Gastrocnemius medialis (tissue), 4 donors: ENCODE results near the gene QSOX2. TPM values are rescaled to one million over a fixed set of nuclear protein-coding genes. Genes with fewer than 3 reads are reported as not detected.

Experiments
- ATAC-seq, 2 donors: fragments of 150-250 bp; one replicate each; pipeline ENCODE4 v1.9.1; 2016
- DNase-seq, 2 donors: peaks; one replicate each; pipeline ENCODE4 v3.0.0-alpha.2; 2019
- H3K27ac ChIP-seq, 4 donors: fragments of 200-600 bp; sonication (generic); 1 replicate in 1 of 4; 2 replicates in 3 of 4; pipeline ENCODE4 v1.5.1; 2016 to 2018; ENCODE audit warnings: mild to moderate bottlenecking in 2 of 4, moderate library complexity in 1 of 4
- H3K27me3 ChIP-seq, 3 donors: fragments of 200-600 bp; sonication (generic) in 2 of 3; 1 replicate in 1 of 3; 2 replicates in 2 of 3; pipeline versions ENCODE4 v1.5.1 to v1.6.0; 2016 to 2019; ENCODE audit warnings: mild to moderate bottlenecking in 1 of 3, moderate library complexity in 1 of 3
- H3K36me3 ChIP-seq, 2 donors: fragments of 200-600 bp; sonication (generic) in 1 of 2; one replicate each; pipeline ENCODE4 v1.5.1; 2017 to 2018
- H3K4me1 ChIP-seq, 2 donors: fragments of 200-600 bp; sonication (generic) in 1 of 2; one replicate each; pipeline ENCODE4 v1.5.1; 2016 to 2017; ENCODE audit warnings: mild to moderate bottlenecking in 2 of 2
- H3K4me3 ChIP-seq, 4 donors: fragments of 200-600 bp; sonication (generic) in 3 of 4; 1 replicate in 1 of 4; 2 replicates in 3 of 4; pipeline ENCODE4 v1.5.1; 2016 to 2019; ENCODE audit warnings: mild to moderate bottlenecking in 2 of 4
- H3K9me3 ChIP-seq, 3 donors: fragments of 200-600 bp; sonication (generic) in 2 of 3; 1 replicate in 1 of 3; 2 replicates in 2 of 3; pipeline ENCODE4 v1.5.1; 2016 to 2019
- CTCF ChIP-seq, 5 experiments: fragments of 450-650 bp in 3 of 5; fragments of 200-600 bp in 2 of 5; sonication (generic) in 2 of 5; IDR thresholded peaks in 4 of 5; conservative IDR thresholded peaks in 1 of 5; 1 replicate in 4 of 5; 2 replicates in 1 of 5; pipeline ENCODE4 v1.5.1; 2016 to 2019; ENCODE audit warnings: antibody characterized with exemption in 5 of 5, mild to moderate bottlenecking in 3 of 5, moderate library complexity in 3 of 5
- POLR2A ChIP-seq, 2 donors: fragments of 450-650 bp; IDR thresholded peaks; one replicate each; pipeline ENCODE4 v1.6.1; 2017; ENCODE audit warnings: antibody characterized with exemption in 2 of 2, mild to moderate bottlenecking in 2 of 2, moderate library complexity in 2 of 2
- in situ Hi-C, 4 donors: fragments of 200-750 bp; cut with MboI; loops; one replicate each; pipeline versions ENCODE4 v1.15.0 to v1.8.0; 2017; ENCODE audit warnings: low sequenced_read_pairs in 4 of 4
- intact Hi-C: fragments of 100-400 bp; cut with DNase I; formaldehyde crosslinking; loops from one replicate; pipeline ENCODE4 v1.15.1; 2023; ENCODE audit warnings: low total_unique reads
- total RNA-seq, 4 donors: library from RNA; depleted of rRNA; stranded (reverse); fragments of >200 nt; gene quantifications; one replicate each; pipeline versions ENCODE4 v1.1.0 to v1.2.3, GENCODE V29; 2016

QSOX2 gene
- total RNA-seq, 4 donors from 2014 or later, result 3.3 to 5.8 (median 5.2) TPM

GRCh38 chr9:136181784-136182419 lies 63.7 kb downstream of the QSOX2 start:
- Histone ChIP-seq H3K4me3 (no peak overlapping the region), H3K27ac (no peak overlapping the region), H3K9me3 (no peaks in the 10 kb centered on the region), H3K27me3 (peaks cover 9 to 26% (median 18%) of the 10 kb centered on the region in 3 donors), H3K36me3 (no peaks in the 10 kb centered on the region), H3K4me1 (no peaks in the 10 kb centered on the region)
- ATAC-seq (no peak), DNase-seq (no peak)
- TF ChIP-seq POLR2A (IDR thresholded peaks at IDR 0.05), result no peak
- no peak for TF ChIP-seq CTCF (IDR thresholded peaks at IDR 0.05 in 4 of 5, conservative IDR thresholded peaks at IDR 0.05 in 1 of 5)
- intact Hi-C loops (no loop called here), in situ Hi-C loops (no loop called here)

GRCh38 chr9:136180586-136180985 lies 65.0 kb downstream of the QSOX2 start:
- in situ Hi-C loops, result no loop called here
- Histone ChIP-seq H3K27ac (no peak overlapping the region), H3K36me3 (no peaks in the 10 kb centered on the region), H3K27me3 (peaks cover 1 to 17% (median 13%) of the 10 kb centered on the region in 3 donors), H3K4me3 (no peak overlapping the region), H3K9me3 (no peaks in the 10 kb centered on the region), H3K4me1 (no peaks in the 10 kb centered on the region)
- DNase-seq, result no peak
- intact Hi-C loops, result no loop called here
- TF ChIP-seq POLR2A (IDR thresholded peaks at IDR 0.05), result no peak
- no peak for TF ChIP-seq CTCF (IDR thresholded peaks at IDR 0.05 in 4 of 5, conservative IDR thresholded peaks at IDR 0.05 in 1 of 5)
- ATAC-seq, result no peak

- no peak for ATAC-seq
- TF ChIP-seq POLR2A (IDR thresholded peaks at IDR 0.05), result no peak
- no peak for TF ChIP-seq CTCF (IDR thresholded peaks at IDR 0.05 in 4 of 5, conservative IDR thresholded peaks at IDR 0.05 in 1 of 5)
- DNase-seq, result no peak
- Histone ChIP-seq H3K36me3 (no peaks in the 10 kb centered on the region), H3K4me1 (no peaks in the 10 kb centered on the region), H3K9me3 (no peaks in the 10 kb centered on the region), H3K27ac (no peak overlapping the region), H3K27me3 (peaks cover 0 to 9% (median 6%) of the 10 kb centered on the region in 3 donors), H3K4me3 (no peak overlapping the region)
- in situ Hi-C loops, result no loop called here
- intact Hi-C loops, result no loop called here
These were observed 65.9 kb downstream of the QSOX2 start for GRCh38 chr9:136179761-136180160.

- Histone ChIP-seq H3K4me1 (no peaks in the 10 kb centered on the region), H3K4me3 (no peak overlapping the region), H3K9me3 (no peaks in the 10 kb centered on the region), H3K27ac (no peak overlapping the region), H3K27me3 (peaks cover 0 to 6% (median 3%) of the 10 kb centered on the region in 3 donors), H3K36me3 (no peaks in the 10 kb centered on the region)
- TF ChIP-seq CTCF (IDR thresholded peaks at IDR 0.05 in 4 of 5, conservative IDR thresholded peaks at IDR 0.05 in 1 of 5), result no peak
- TF ChIP-seq POLR2A (IDR thresholded peaks at IDR 0.05), result no peak
- DNase-seq (no peak), ATAC-seq (no peak)
- intact Hi-C loops (no loop called here), in situ Hi-C loops (no loop called here)
These were observed 66.5 kb downstream of the QSOX2 start for GRCh38 chr9:136179101-136179616.

- no peak overlapping the region for H3K27ac ChIP-seq
- no peaks in the 10 kb centered on the region for H3K9me3 ChIP-seq
- in situ Hi-C loops, result no loop called here
- H3K27me3 ChIP-seq, result peaks cover 0 to 7% (median under 1%) of the 10 kb centered on the region in 3 donors
- no peak for DNase-seq
- no peak for TF ChIP-seq CTCF (IDR thresholded peaks at IDR 0.05 in 4 of 5, conservative IDR thresholded peaks at IDR 0.05 in 1 of 5)
- no peak for TF ChIP-seq POLR2A (IDR thresholded peaks at IDR 0.05)
- intact Hi-C loops, result no loop called here
- H3K36me3 ChIP-seq, result no peaks in the 10 kb centered on the region
- no peak for ATAC-seq
- H3K4me1 ChIP-seq, result no peaks in the 10 kb centered on the region
- H3K4me3 ChIP-seq, result no peak overlapping the region
These were observed 66.9 kb downstream of the QSOX2 start for GRCh38 chr9:136178773-136179075.
